ENCODE results near the gene CAND1. TPM values are rescaled to one million over a fixed set of nuclear protein-coding genes. Genes with fewer than 3 reads are reported as not detected.

The CAND1 gene
- total and polyA plus RNA-seq, 12 donors: 13.3 to 165 (median 84.4) TPM

DNA sequence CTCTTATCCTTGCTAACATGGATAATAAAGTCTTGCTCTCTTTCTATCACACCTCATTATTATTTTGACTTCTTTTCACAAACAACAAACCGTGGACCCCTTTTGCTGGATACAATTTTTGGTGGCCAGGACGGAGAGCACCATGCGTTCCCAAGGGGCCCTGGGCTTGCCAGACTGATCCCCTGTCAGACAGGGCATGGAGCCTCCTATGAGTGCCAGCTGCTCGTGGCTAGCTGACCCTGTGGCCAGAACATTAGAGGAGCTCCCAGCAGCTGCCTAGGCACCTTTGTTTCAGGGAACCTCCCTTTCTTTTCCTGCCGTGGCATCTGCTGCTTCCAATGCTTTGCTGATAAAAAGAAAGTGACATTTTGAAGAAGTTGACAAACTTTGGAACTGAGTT is 12.5 kb upstream of the CAND1 start:
- Histone ChIP-seq H3K27me3 (no peaks in the 10 kb centered on the region), H3K4me1 (replicated peaks in 1 of 2) (no peaks in the 10 kb centered on the region), H3K9me3 (replicated peaks in 1 of 3) (no peaks in the 10 kb centered on the region), H3K4me3 (no peak overlapping the region), H3K36me3 (replicated peaks in 1 of 2) (no peaks in the 10 kb centered on the region), H3K27ac (no peak overlapping the region)
- intact Hi-C loops (cut with DNase I): no loop called here
- WGBS, 4 donors: 81 to 88% (median 83%) methylated on average over 5 of the region's 5 CpGs
- no peak for DNase-seq
- TF ChIP-seq POLR2A (IDR thresholded peaks at IDR 0.05) (no peak), CTCF (IDR thresholded peaks at IDR 0.05) (no peak)

DNA sequence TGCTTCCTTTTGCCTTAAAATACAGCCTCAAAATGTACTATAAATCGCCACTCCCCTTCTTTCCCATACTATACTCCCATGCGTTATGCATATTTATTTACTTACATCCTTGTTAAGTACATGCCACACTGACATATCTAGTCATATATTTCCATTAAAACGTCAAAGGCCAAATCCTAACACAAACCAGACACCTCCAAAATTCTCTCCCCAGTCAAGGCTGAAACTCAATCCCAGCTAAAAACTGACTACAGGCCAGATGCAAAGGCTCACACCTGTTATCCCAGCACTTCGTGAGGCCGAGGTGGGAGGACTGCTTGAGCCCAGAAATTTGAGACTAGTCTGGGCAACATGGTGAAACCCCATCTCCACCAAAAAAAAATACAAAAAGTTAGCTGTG is 5.7 kb upstream of the CAND1 start:
- Histone ChIP-seq H3K27ac (no peak overlapping the region), H3K36me3 (replicated peaks in 1 of 2) (no peaks in the 10 kb centered on the region), H3K27me3 (no peaks in the 10 kb centered on the region), H3K4me3 (no peak overlapping the region), H3K9me3 (replicated peaks in 1 of 3) (peaks cover 0 to 5% (median 0%) of the 10 kb centered on the region in 3 donors), H3K4me1 (replicated peaks in 1 of 2) (peaks cover 5 to 6% of the 10 kb centered on the region in 2 donors)
- 72 to 78% (median 74%) methylated on average over 5 of the region's 5 CpGs for WGBS, 4 donors
- DNase-seq: no peak
- TF ChIP-seq CTCF (IDR thresholded peaks at IDR 0.05): no peak
- TF ChIP-seq POLR2A (IDR thresholded peaks at IDR 0.05): no peak
- intact Hi-C loops (cut with DNase I): no loop called here

DNA sequence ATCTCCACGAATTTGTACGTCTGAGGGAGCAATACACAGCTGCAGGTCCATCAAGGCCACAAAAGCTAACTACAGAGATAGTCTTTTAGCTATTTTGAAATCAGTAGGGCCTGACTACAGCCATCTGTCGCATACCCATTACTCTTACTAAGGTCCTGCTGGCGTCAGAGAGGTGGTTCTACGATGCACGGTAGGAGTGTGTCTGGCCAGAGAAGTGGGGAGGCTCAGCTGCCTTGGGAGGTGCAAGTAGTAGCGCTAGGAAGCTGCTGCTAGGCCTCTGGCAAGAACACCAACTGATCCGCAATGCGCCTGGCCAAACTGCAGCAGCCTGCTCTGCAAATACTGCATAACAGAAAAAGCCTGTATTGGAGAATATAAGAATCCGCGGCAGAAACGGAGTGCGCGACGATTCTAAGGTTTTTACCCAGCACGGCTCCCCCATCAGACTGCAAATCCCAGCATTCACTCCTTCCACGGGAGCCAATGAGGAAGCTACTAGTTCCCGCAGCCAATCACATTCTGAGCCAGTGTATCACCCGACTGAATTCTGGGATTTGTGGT is 743 bp upstream of the CAND1 start:
- intact Hi-C loops (cut with DNase I): no loop called here
- Histone ChIP-seq H3K4me1 (replicated peaks in 1 of 2) (peaks cover 11 to 34% of the 10 kb centered on the region in 2 donors), H3K27ac (peak overlapping the region; percentile 89 to 99 (median 93)), H3K36me3 (replicated peaks in 1 of 2) (no peaks in the 10 kb centered on the region), H3K27me3 (no peaks in the 10 kb centered on the region), H3K9me3 (replicated peaks in 1 of 3) (no peaks in the 10 kb centered on the region), H3K4me3 (peak overlapping the region in 2 of 4 donors; percentile 20 to 93)
- 1 to 4% (median 2%) methylated on average over 19 of the region's 19 CpGs for WGBS, 4 donors
- peak; percentile 91 to 98 (median 95) for DNase-seq
- TF ChIP-seq CTCF (IDR thresholded peaks at IDR 0.05): peak in 2 of 6 experiments; percentile 8 to 13
- TF ChIP-seq POLR2A (IDR thresholded peaks at IDR 0.05): peak in 1 of 2 donors; percentile 85

GRCh38 chr12:67269633-67270573 is 745 bp downstream of the CAND1 start:
- peak overlapping the region; percentile 58 to 95 (median 92) for H3K4me3 ChIP-seq
- H3K36me3 ChIP-seq (replicated peaks in 1 of 2): no peaks in the 10 kb centered on the region
- TF ChIP-seq POLR2A (IDR thresholded peaks at IDR 0.05): peak; percentile 45 to 61
- peak in 1 of 6 experiments; percentile 2 for TF ChIP-seq CTCF (IDR thresholded peaks at IDR 0.05)
- H3K27ac ChIP-seq: peak overlapping the region; percentile 89 to 99 (median 93)
- H3K9me3 ChIP-seq (replicated peaks in 1 of 3): no peaks in the 10 kb centered on the region
- peaks cover 11 to 49% of the 10 kb centered on the region in 2 donors for H3K4me1 ChIP-seq (replicated peaks in 1 of 2)
- no peaks in the 10 kb centered on the region for H3K27me3 ChIP-seq
- intact Hi-C loops (cut with DNase I): no loop called here
- DNase-seq: peak; percentile 34 to 74 (median 55)
- WGBS, 4 donors: 0 to 2% (median 1%) methylated on average over 30 to 61 of the region's 61 CpGs
